Activated T-helper 1 cell treated with anti-CD3 and anti-CD28 coated beads, Interleukin-12 subunit alpha, Interleukin-12 subunit beta, Interleukin-2, Interleukin-4 antibody, amounts not matched to agents 30 ng/mL and 10 ng/mL and 1 ng/mL, durations not matched to agents 14 hours and 24 hours and 36 hours (primary cell): ENCODE data around the gene ZBTB20. TPM values are rescaled to one million over a fixed set of nuclear protein-coding genes. Genes with fewer than 3 reads are reported as not detected.

Source experiments
- DNase-seq: peaks from one replicate; pipeline ENCODE4 v3.0.0; 2021; ENCODE audit warnings: low spot score
- H3K27ac Mint-ChIP-seq: one replicate; pipeline ENCODE4 v1.8.0; 2021; ENCODE audit warnings: mild to moderate bottlenecking, mixed read lengths
- H3K27me3 Mint-ChIP-seq: one replicate; pipeline ENCODE4 v1.8.0; 2022; ENCODE audit warnings: mild to moderate bottlenecking, moderate library complexity, mixed read lengths; ENCODE audit not compliant: insufficient read depth
- H3K36me3 Mint-ChIP-seq: one replicate; pipeline ENCODE4 v1.8.0; 2021; ENCODE audit warnings: low read depth, mixed read lengths
- H3K4me1 Mint-ChIP-seq: one replicate; pipeline ENCODE4 v1.8.0; 2021; ENCODE audit warnings: low read depth, mixed read lengths
- H3K4me3 Mint-ChIP-seq: one replicate; pipeline ENCODE4 v1.8.0; 2021; ENCODE audit warnings: mild to moderate bottlenecking, moderate library complexity, mixed read lengths
- H3K9me3 Mint-ChIP-seq: one replicate; pipeline ENCODE4 v1.8.0; 2021; ENCODE audit warnings: mixed read lengths
- intact Hi-C: fragments of 100-400 bp; cut with micrococcal nuclease; formaldehyde crosslinking; loops from one replicate; pipeline ENCODE4 v1.15.1; 2024
- total RNA-seq: library from RNA; stranded (reverse); gene quantifications from 2 replicates; pipeline ENCODE4 v1.2.3, GENCODE V29; 2022

ZBTB20 gene
- total RNA-seq, 1 donor from 2014 or later: 4.1 TPM

- no peaks in the 10 kb centered on the region for H3K36me3 Mint-ChIP-seq
- intact Hi-C loops: no loop called here
- no peaks in the 10 kb centered on the region for H3K27me3 Mint-ChIP-seq
- no peaks in the 10 kb centered on the region for H3K9me3 Mint-ChIP-seq
- H3K4me3 Mint-ChIP-seq: no peak overlapping the region
- no peak overlapping the region for H3K27ac Mint-ChIP-seq
- no peak for DNase-seq
- peaks cover 11% of the 10 kb centered on the region for H3K4me1 Mint-ChIP-seq
These were observed 754.3 kb downstream of the ZBTB20 start for GRCh38 chr3:114392831-114393230.

GRCh38 chr3:114389156-114389555 is 757.9 kb downstream of the ZBTB20 start:
- intact Hi-C loops: no loop called here
- Mint-ChIP-seq H3K36me3 (no peaks in the 10 kb centered on the region), H3K4me1 (peaks cover 11% of the 10 kb centered on the region), H3K4me3 (no peak overlapping the region), H3K27ac (no peak overlapping the region), H3K27me3 (peaks cover 3% of the 10 kb centered on the region), H3K9me3 (no peaks in the 10 kb centered on the region)
- no peak for DNase-seq

GRCh38 chr3:114384558-114384903 is 762.6 kb downstream of the ZBTB20 start:
- Mint-ChIP-seq H3K27ac (no peak overlapping the region), H3K27me3 (peaks cover 3% of the 10 kb centered on the region), H3K9me3 (no peaks in the 10 kb centered on the region), H3K4me1 (peaks cover 11% of the 10 kb centered on the region), H3K36me3 (no peaks in the 10 kb centered on the region), H3K4me3 (no peak overlapping the region)
- no peak for DNase-seq
- intact Hi-C loops: loop anchor here (1.0 kb wide), 1 partner anchor 34 kb away; no protein-coding TSS in a partner anchor

GRCh38 chr3:114383875-114384557 is 763.1 kb downstream of the ZBTB20 start:
- peak; percentile 34 for DNase-seq
- Mint-ChIP-seq H3K36me3 (no peaks in the 10 kb centered on the region), H3K4me1 (peaks cover 9% of the 10 kb centered on the region), H3K27ac (peak overlapping the region; percentile 56), H3K4me3 (peak overlapping the region; percentile 63), H3K27me3 (peaks cover 3% of the 10 kb centered on the region), H3K9me3 (no peaks in the 10 kb centered on the region)
- intact Hi-C loops: loop anchor here (1.0 to 2.0 kb wide), 4 partner anchors 21 to 232 kb away; no protein-coding TSS in a partner anchor

- H3K36me3 Mint-ChIP-seq: no peaks in the 10 kb centered on the region
- intact Hi-C loops: no loop called here
- peaks cover 3% of the 10 kb centered on the region for H3K27me3 Mint-ChIP-seq
- DNase-seq: no peak
- no peaks in the 10 kb centered on the region for H3K4me1 Mint-ChIP-seq
- H3K4me3 Mint-ChIP-seq: no peak overlapping the region
- no peak overlapping the region for H3K27ac Mint-ChIP-seq
- no peaks in the 10 kb centered on the region for H3K9me3 Mint-ChIP-seq
These were observed 766.8 kb downstream of the ZBTB20 start for GRCh38 chr3:114380233-114380651.

GRCh38 chr3:114379266-114379665 is 767.8 kb downstream of the ZBTB20 start:
- H3K4me3 Mint-ChIP-seq: no peak overlapping the region
- DNase-seq: no peak
- H3K36me3 Mint-ChIP-seq: no peaks in the 10 kb centered on the region
- no peaks in the 10 kb centered on the region for H3K4me1 Mint-ChIP-seq
- no peaks in the 10 kb centered on the region for H3K27me3 Mint-ChIP-seq
- intact Hi-C loops: no loop called here
- no peak overlapping the region for H3K27ac Mint-ChIP-seq
- H3K9me3 Mint-ChIP-seq: no peaks in the 10 kb centered on the region

GRCh38 chr3:114378760-114379159 is 768.3 kb downstream of the ZBTB20 start:
- Mint-ChIP-seq H3K9me3 (no peaks in the 10 kb centered on the region), H3K27ac (no peak overlapping the region), H3K27me3 (no peaks in the 10 kb centered on the region), H3K36me3 (no peaks in the 10 kb centered on the region), H3K4me3 (no peak overlapping the region), H3K4me1 (no peaks in the 10 kb centered on the region)
- intact Hi-C loops: no loop called here
- no peak for DNase-seq

GRCh38 chr3:114377426-114377825 is 769.7 kb downstream of the ZBTB20 start:
- Mint-ChIP-seq H3K27me3 (no peaks in the 10 kb centered on the region), H3K27ac (no peak overlapping the region), H3K36me3 (no peaks in the 10 kb centered on the region), H3K4me3 (no peak overlapping the region), H3K4me1 (no peaks in the 10 kb centered on the region), H3K9me3 (no peaks in the 10 kb centered on the region)
- intact Hi-C loops: no loop called here
- no peak for DNase-seq

GRCh38 chr3:114376516-114377185 is 770.4 kb downstream of the ZBTB20 start:
- intact Hi-C loops: no loop called here
- Mint-ChIP-seq H3K27me3 (no peaks in the 10 kb centered on the region), H3K4me1 (no peaks in the 10 kb centered on the region), H3K36me3 (no peaks in the 10 kb centered on the region), H3K4me3 (no peak overlapping the region), H3K9me3 (no peaks in the 10 kb centered on the region), H3K27ac (no peak overlapping the region)
- no peak for DNase-seq

- Mint-ChIP-seq H3K4me1 (no peaks in the 10 kb centered on the region), H3K9me3 (no peaks in the 10 kb centered on the region), H3K27ac (no peak overlapping the region), H3K36me3 (no peaks in the 10 kb centered on the region), H3K4me3 (no peak overlapping the region), H3K27me3 (no peaks in the 10 kb centered on the region)
- no peak for DNase-seq
- intact Hi-C loops: no loop called here
These were observed 771.3 kb downstream of the ZBTB20 start for GRCh38 chr3:114375608-114376421.

GRCh38 chr3:114374433-114374990 is 772.6 kb downstream of the ZBTB20 start:
- intact Hi-C loops: no loop called here

GRCh38 chr3:114370537-114371174 is 776.4 kb downstream of the ZBTB20 start:
- Mint-ChIP-seq H3K9me3 (no peaks in the 10 kb centered on the region), H3K4me1 (no peaks in the 10 kb centered on the region), H3K27me3 (peaks cover 3% of the 10 kb centered on the region), H3K27ac (no peak overlapping the region), H3K36me3 (no peaks in the 10 kb centered on the region), H3K4me3 (no peak overlapping the region)
- intact Hi-C loops: no loop called here
- no peak for DNase-seq

More at GRCh38 chr3:114374433-114374990, 772.6 kb downstream of the ZBTB20 start:
- Mint-ChIP-seq H3K36me3 (no peaks in the 10 kb centered on the region), H3K27ac (no peak overlapping the region), H3K4me1 (no peaks in the 10 kb centered on the region), H3K4me3 (no peak overlapping the region), H3K27me3 (no peaks in the 10 kb centered on the region), H3K9me3 (no peaks in the 10 kb centered on the region)
- DNase-seq: no peak
